Caco-2 (cell line): ENCODE results near the gene TMEM266. TPM values are rescaled to one million over a fixed set of nuclear protein-coding genes. Genes with fewer than 3 reads are reported as not detected.
A peak's percentile ranks its signal among the peaks of the same experiment; 100 is the strongest.

Experiments
- BruUV-seq: library from RNA; stranded (reverse); fragments of 400-500 nt; replicated peaks from 2 replicates; lab custom pipeline; 2021; lab: Mats Ljungman, UMichigan
- CTCF ChIA-PET: fragments of 300-600 bp; sonication (Branson Sonifier 250); formaldehyde crosslinking; loops from one replicate; lab custom pipeline; 2022; ENCODE audit warnings: antibody characterized with exemption; lab: Charles Lee
- POLR2A ChIA-PET: fragments of 300-600 bp; sonication (Branson Sonifier 250); formaldehyde crosslinking; loops from one replicate; lab custom pipeline; 2022; ENCODE audit warnings: antibody characterized with exemption; lab: Charles Lee
- DNase-seq, 2 experiments: peaks; one replicate each; pipeline versions ENCODE4 v3.0.0 to v3.0.0-alpha.2; 2020 to 2022
- H3K27me3 ChIP-seq: replicated peaks from 2 replicates; pipeline ENCODE4 v1.6.0; 2011; ENCODE audit warnings: low read length; ENCODE audit not compliant: control insufficient read depth, insufficient read depth
- H3K36me3 ChIP-seq: 2 replicates; pipeline ENCODE4 v1.5.1; 2011; ENCODE audit warnings: low read length; ENCODE audit not compliant: control insufficient read depth, insufficient read depth
- H3K4me1 ChIP-seq: fragments of 250-450 bp; sonication (Bioruptor Pico); 2 replicates; pipeline ENCODE4 v1.5.1; 2020; ENCODE audit warnings: mild to moderate bottlenecking
- H3K4me3 ChIP-seq: 2 replicates; pipeline ENCODE4 v1.5.1; 2011; ENCODE audit warnings: low read depth, mild to moderate bottlenecking, control low read depth, low read length
- H3K9me3 ChIP-seq: fragments of 250-450 bp; sonication (Bioruptor Pico); 2 replicates; pipeline ENCODE4 v1.5.1; 2020; ENCODE audit warnings: mild to moderate bottlenecking, moderate library complexity
- H3K27ac Mint-ChIP-seq: one replicate; pipeline ENCODE4 v1.8.0; 2022; ENCODE audit warnings: mixed read lengths; ENCODE audit not compliant: unreplicated experiment
- H3K27me3 Mint-ChIP-seq: one replicate; pipeline ENCODE4 v1.8.0; 2022; ENCODE audit warnings: mixed read lengths; ENCODE audit not compliant: insufficient read depth, unreplicated experiment
- H3K36me3 Mint-ChIP-seq: one replicate; pipeline ENCODE4 v1.8.0; 2022; ENCODE audit warnings: mild to moderate bottlenecking, mixed read lengths; ENCODE audit not compliant: insufficient read depth, unreplicated experiment
- H3K4me1 Mint-ChIP-seq: one replicate; pipeline ENCODE4 v1.8.0; 2022; ENCODE audit warnings: low read depth, mixed read lengths; ENCODE audit not compliant: unreplicated experiment
- H3K4me3 Mint-ChIP-seq: one replicate; pipeline ENCODE4 v1.8.0; 2022; ENCODE audit warnings: mild to moderate bottlenecking, moderate library complexity, mixed read lengths; ENCODE audit not compliant: unreplicated experiment
- H3K9me3 Mint-ChIP-seq: one replicate; pipeline ENCODE4 v1.8.0; 2022; ENCODE audit warnings: mixed read lengths; ENCODE audit not compliant: unreplicated experiment
- CTCF ChIP-seq, 2 experiments: fragments of 200-600 bp in 1 of 2; IDR thresholded peaks; 1 replicate in 1 of 2; 2 replicates in 1 of 2; pipeline versions ENCODE4 v1.5.1 to v1.8.0; 2011 to 2022; ENCODE audit warnings: antibody characterized with exemption in 1 of 2, control low read depth in 1 of 2, inconsistent platforms in 1 of 2, low read depth in 1 of 2, low read length in 1 of 2, mild to moderate bottlenecking in 1 of 2, moderate library complexity in 1 of 2; ENCODE audit not compliant: insufficient read depth in 1 of 2, severe bottlenecking in 1 of 2, unreplicated experiment in 1 of 2
- intact Hi-C: fragments of 100-400 bp; cut with micrococcal nuclease; formaldehyde crosslinking; loops from one replicate; pipeline ENCODE4 v1.10.0; 2022; ENCODE audit not compliant: unreplicated experiment
- total RNA-seq: library from RNA; stranded (reverse); gene quantifications from 2 replicates; pipeline ENCODE4 v1.2.3, GENCODE V29; 2022

Gene TMEM266
- total RNA-seq, 1 experiment from 2014 or later = 0.27 TPM

DNA sequence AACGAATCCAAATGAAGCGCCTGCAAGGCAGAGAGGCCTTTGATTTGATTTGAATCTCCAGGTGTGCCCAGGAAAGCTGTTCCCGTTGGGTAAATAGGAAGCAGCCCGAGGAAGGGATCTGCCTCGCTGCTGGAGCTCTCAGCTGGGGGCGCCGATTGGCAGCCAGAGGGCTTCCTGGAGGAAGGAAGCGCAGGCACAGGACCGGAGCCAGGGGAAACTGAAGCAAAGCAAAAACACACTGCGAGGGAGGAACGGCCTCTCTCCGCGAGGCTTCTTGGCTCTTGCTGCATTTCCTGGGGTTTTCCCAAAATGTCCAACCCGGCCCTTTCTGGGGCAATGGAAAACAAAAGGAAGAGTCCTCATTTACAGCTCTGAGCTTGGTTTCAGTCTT, 80.3 kb downstream of the TMEM266 start:
- peaks cover 4% of the 10 kb centered on the region for H3K4me1 Mint-ChIP-seq
- H3K4me1 ChIP-seq = no peaks in the 10 kb centered on the region
- BruUV-seq = no TSS peak

GRCh38 chr15:76146812-76147211, 87.0 kb downstream of the TMEM266 start:
- no peaks in the 10 kb centered on the region for H3K9me3 Mint-ChIP-seq
- H3K4me3 Mint-ChIP-seq = no peak overlapping the region
- no peaks in the 10 kb centered on the region for H3K9me3 ChIP-seq
- no peaks in the 10 kb centered on the region for H3K36me3 ChIP-seq
- TF ChIP-seq CTCF (IDR thresholded peaks at IDR 0.05; ENCODE audit: insufficient read depth in 1 of 2, low read depth in 1 of 2, low read length in 1 of 2, severe bottlenecking in 1 of 2, unreplicated experiment in 1 of 2) = no peak
- 0 out of 2 replicates have a peak, but pooled peaks cover 1% of the 10 kb centered on the region for H3K27me3 ChIP-seq
- DNase-seq = no peak
- no peaks in the 10 kb centered on the region for H3K4me1 ChIP-seq
- CTCF ChIA-PET = no interaction called here
- H3K27ac Mint-ChIP-seq = no peak overlapping the region
- peaks cover 16% of the 10 kb centered on the region for H3K27me3 Mint-ChIP-seq
- no TSS peak for BruUV-seq
- POLR2A ChIA-PET = no interaction called here
- intact Hi-C loops = loop anchor here (5.0 kb wide), 1 partner anchor 185 kb away; no protein-coding TSS in a partner anchor
- peaks cover 17% of the 10 kb centered on the region for H3K4me1 Mint-ChIP-seq
- no peak overlapping the region for H3K4me3 ChIP-seq
- H3K36me3 Mint-ChIP-seq = no peaks in the 10 kb centered on the region

More for the DNA sequence above, 80.3 kb downstream of the TMEM266 start:
- no peak for DNase-seq
- POLR2A ChIA-PET = no interaction called here
- CTCF ChIA-PET = interaction anchor here (0.6 to 3.2 kb wide), 13 partner anchors 8 to 330 kb away, joined by 3 to 125 read pairs (median 7); partner anchors contain the start of gene TMEM266
- TF ChIP-seq CTCF (IDR thresholded peaks at IDR 0.05; ENCODE audit: insufficient read depth in 1 of 2, low read depth in 1 of 2, low read length in 1 of 2, severe bottlenecking in 1 of 2, unreplicated experiment in 1 of 2) = no peak
- H3K27ac Mint-ChIP-seq = no peak overlapping the region
- no peaks in the 10 kb centered on the region for H3K36me3 Mint-ChIP-seq
- no peak overlapping the region for H3K4me3 Mint-ChIP-seq
- no peaks in the 10 kb centered on the region for H3K9me3 ChIP-seq
- no peak overlapping the region for H3K4me3 ChIP-seq
- H3K27me3 ChIP-seq = peaks cover 1% of the 10 kb centered on the region; the same call in 1 of the 2 replicates
- no peaks in the 10 kb centered on the region for H3K36me3 ChIP-seq
- no peaks in the 10 kb centered on the region for H3K9me3 Mint-ChIP-seq
- H3K27me3 Mint-ChIP-seq = peaks cover 14% of the 10 kb centered on the region
- intact Hi-C loops = no loop called here

GRCh38 chr15:76147906-76148570, 88.3 kb downstream of the TMEM266 start:
- DNase-seq = peak; percentile 63 to 81

More at GRCh38 chr15:76147906-76148570, 88.3 kb downstream of the TMEM266 start:
- H3K27me3 ChIP-seq = 0 out of 2 replicates have a peak, but pooled peaks cover 1% of the 10 kb centered on the region
- no peaks in the 10 kb centered on the region for H3K4me1 ChIP-seq
- no peak overlapping the region for H3K27ac Mint-ChIP-seq
- no peaks in the 10 kb centered on the region for H3K36me3 Mint-ChIP-seq
- POLR2A ChIA-PET = no interaction called here
- H3K4me1 Mint-ChIP-seq = peaks cover 15% of the 10 kb centered on the region
- H3K36me3 ChIP-seq = no peaks in the 10 kb centered on the region
- H3K27me3 Mint-ChIP-seq = peaks cover 14% of the 10 kb centered on the region
- H3K4me3 ChIP-seq = no peak overlapping the region
- CTCF ChIA-PET = interaction anchor here (0.6 to 2.0 kb wide), 3 partner anchors 9 to 321 kb away, joined by 3 to 14 read pairs (median 3); no protein-coding TSS in a partner anchor
- H3K9me3 Mint-ChIP-seq = no peaks in the 10 kb centered on the region
- intact Hi-C loops = loop anchor here (5.0 kb wide), 1 partner anchor 184 kb away; no protein-coding TSS in a partner anchor
- TF ChIP-seq CTCF (IDR thresholded peaks at IDR 0.05; ENCODE audit: insufficient read depth in 1 of 2, low read depth in 1 of 2, low read length in 1 of 2, severe bottlenecking in 1 of 2, unreplicated experiment in 1 of 2) = peak; percentile 92 to 96
- no TSS peak for BruUV-seq
- no peaks in the 10 kb centered on the region for H3K9me3 ChIP-seq
- H3K4me3 Mint-ChIP-seq = peak overlapping the region; percentile 62
